Lower lobe of right lung (tissue), 2 donors: ENCODE results near the gene ZGRF1. TPM values are rescaled to one million over a fixed set of nuclear protein-coding genes. Genes with fewer than 3 reads are reported as not detected.

Source experiments
- ATAC-seq, 2 donors: fragments of 200-7000 bp; cut with Tn5 transposase; one replicate each; pipeline ENCODE4 v1.9.1; 2020 to 2022; ENCODE audit warnings: mild to moderate bottlenecking in 2 of 2, moderate library complexity in 2 of 2
- DNase-seq: peaks from one replicate; pipeline ENCODE4 v3.0.0-alpha.2; 2020
- H3K27ac ChIP-seq: fragments of 200-600 bp; one replicate; pipeline ENCODE4 v1.8.0; 2022
- H3K27me3 ChIP-seq: fragments of 200-600 bp; one replicate; pipeline ENCODE4 v1.8.0; 2022; ENCODE audit warnings: low read depth
- H3K36me3 ChIP-seq: fragments of 200-600 bp; one replicate; pipeline ENCODE4 v1.8.0; 2022; ENCODE audit warnings: mild to moderate bottlenecking
- H3K4me1 ChIP-seq: fragments of 200-600 bp; one replicate; pipeline ENCODE4 v1.8.0; 2022
- H3K4me3 ChIP-seq: fragments of 200-600 bp; one replicate; pipeline ENCODE4 v1.8.0; 2022; ENCODE audit warnings: mild to moderate bottlenecking
- H3K9me3 ChIP-seq: fragments of 200-600 bp; one replicate; pipeline ENCODE4 v1.8.0; 2022
- CTCF ChIP-seq: fragments of 200-600 bp; IDR thresholded peaks from one replicate; pipeline ENCODE4 v1.8.0; 2022; ENCODE audit warnings: antibody characterized with exemption, mild to moderate bottlenecking
- intact Hi-C: fragments of 100-400 bp; cut with DNase I; formaldehyde crosslinking; loops from one replicate; pipeline ENCODE4 v1.11.0; 2022
- total RNA-seq: library from RNA; stranded (reverse); fragmentation: NEBNext Ultra II Directional; extraction: Animal tissue kit (Norgen Biotek cat#: 25700); gene quantifications from one replicate; pipeline ENCODE4 v1.2.1, GENCODE V29; 2021
- donor health status: DM: no; HTN: yes; CAD: no; lungs with severe emphysema.

Gene ZGRF1
- total RNA-seq, 1 donor from 2014 or later: 5.7 TPM

DNA sequence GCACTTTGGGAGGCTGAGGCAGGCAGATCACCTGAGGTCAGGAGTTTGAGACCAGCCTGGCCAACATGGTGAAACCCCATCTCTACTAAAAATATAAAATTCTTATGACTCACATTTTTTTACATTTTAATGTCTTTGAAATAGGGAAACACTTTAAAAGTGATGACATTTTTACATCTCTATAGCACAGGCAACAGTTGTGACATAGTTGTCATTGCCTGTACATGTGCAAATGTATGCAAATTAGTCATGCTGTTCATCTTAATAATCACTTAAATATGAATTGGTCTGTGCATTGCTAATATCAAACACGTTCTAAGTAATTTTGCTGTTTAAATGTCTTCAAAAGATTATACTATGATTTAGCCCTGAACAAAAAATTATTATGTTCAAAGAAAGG, 41.7 kb downstream of the ZGRF1 start:
- Histone ChIP-seq H3K9me3 (no peaks in the 10 kb centered on the region), H3K27me3 (no peaks in the 10 kb centered on the region), H3K4me3 (no peak overlapping the region), H3K4me1 (no peaks in the 10 kb centered on the region), H3K36me3 (no peaks in the 10 kb centered on the region), H3K27ac (no peak overlapping the region)
- intact Hi-C loops: no loop called here
- no peak for TF ChIP-seq CTCF
- DNase-seq (no peak), ATAC-seq (no peak)

DNA sequence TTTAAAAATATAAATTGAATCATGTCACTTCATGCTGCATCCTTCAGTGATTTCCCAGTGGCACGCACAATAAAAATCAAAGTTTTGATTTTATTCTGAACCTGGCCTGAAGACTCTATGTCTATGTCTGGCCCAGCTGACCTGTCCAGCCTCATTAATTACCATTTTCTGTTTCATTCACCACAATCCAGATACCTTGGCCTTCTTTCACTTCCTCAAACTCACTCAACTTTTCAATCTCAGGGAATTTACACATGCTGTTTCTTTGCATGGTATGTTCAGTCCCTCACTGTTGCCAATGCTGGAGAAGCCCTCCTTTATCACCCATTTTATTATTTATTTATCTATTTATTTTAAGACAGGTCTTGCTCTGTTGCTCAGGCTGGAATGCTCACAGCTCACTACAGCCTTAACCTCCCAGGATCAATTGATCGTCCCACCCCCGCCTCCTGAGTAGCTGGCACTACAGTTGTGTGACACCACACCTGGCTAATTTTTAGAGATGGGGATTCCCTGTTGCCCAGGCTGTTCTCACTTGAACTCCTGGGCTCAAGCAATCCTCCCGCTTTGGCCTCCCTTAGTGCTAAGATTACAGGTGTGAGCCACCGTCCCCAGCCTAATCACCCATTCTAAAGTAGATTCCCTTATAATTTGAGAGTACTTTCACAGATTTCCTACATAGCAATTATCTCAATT, 43.1 kb downstream of the ZGRF1 start:
- Histone ChIP-seq H3K9me3 (no peaks in the 10 kb centered on the region), H3K27ac (no peak overlapping the region), H3K27me3 (no peaks in the 10 kb centered on the region), H3K4me1 (no peaks in the 10 kb centered on the region), H3K4me3 (no peak overlapping the region), H3K36me3 (no peaks in the 10 kb centered on the region)
- intact Hi-C loops: no loop called here
- ATAC-seq (no peak), DNase-seq (no peak)
- TF ChIP-seq CTCF: no peak

- no peak for TF ChIP-seq CTCF
- H3K36me3 ChIP-seq: no peaks in the 10 kb centered on the region
- H3K4me3 ChIP-seq: no peak overlapping the region
- DNase-seq (no peak), ATAC-seq (no peak)
- H3K27me3 ChIP-seq: no peaks in the 10 kb centered on the region
- H3K4me1 ChIP-seq: no peaks in the 10 kb centered on the region
- intact Hi-C loops: no loop called here
- no peaks in the 10 kb centered on the region for H3K9me3 ChIP-seq
- no peak overlapping the region for H3K27ac ChIP-seq
These were observed 44.0 kb downstream of the ZGRF1 start for GRCh38 chr4:112592717-112593116.

DNA sequence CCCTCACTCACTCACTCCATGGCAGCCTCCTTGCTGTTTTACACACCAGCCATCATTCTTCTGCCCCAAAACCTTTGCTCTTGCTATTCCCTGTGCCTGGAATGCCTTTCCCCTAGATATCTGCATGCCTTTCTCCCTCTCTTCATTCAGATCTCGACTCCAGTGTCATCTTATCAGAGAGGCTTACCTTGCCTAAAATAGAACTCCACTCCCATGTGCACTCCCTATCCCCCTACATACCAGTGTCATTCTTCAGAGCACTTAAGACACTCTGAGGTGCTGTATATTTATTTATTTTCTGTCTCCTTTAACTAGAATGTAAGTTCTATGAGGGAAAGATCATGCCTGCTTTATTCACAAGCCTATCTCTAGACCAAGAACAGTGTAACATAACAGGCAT, 45.1 kb downstream of the ZGRF1 start:
- Histone ChIP-seq H3K27ac (no peak overlapping the region), H3K36me3 (no peaks in the 10 kb centered on the region), H3K4me1 (no peaks in the 10 kb centered on the region), H3K4me3 (no peak overlapping the region), H3K27me3 (no peaks in the 10 kb centered on the region), H3K9me3 (no peaks in the 10 kb centered on the region)
- ATAC-seq (no peak), DNase-seq (no peak)
- intact Hi-C loops: no loop called here
- no peak for TF ChIP-seq CTCF

DNA sequence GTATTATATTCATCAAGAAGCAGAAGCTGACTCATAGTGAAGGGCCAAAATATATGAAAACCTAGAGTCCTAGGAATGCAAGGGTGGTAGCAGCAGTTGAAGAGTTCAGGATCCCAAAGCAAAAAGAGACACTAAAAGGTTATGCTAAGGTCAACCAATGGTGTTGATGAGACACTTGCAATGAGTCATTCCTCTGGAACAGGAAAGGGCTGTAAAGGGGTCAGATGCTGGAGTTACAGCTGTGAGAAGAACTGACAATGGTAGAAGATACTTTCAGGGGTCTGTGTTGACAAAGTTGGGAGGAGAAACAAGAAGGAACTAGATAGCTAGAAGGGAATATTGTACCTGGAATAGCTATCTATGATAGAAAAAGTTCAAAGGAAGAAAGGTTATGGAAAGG, 47.5 kb downstream of the ZGRF1 start:
- no peak for ATAC-seq
- DNase-seq: no peak
- Histone ChIP-seq H3K27ac (no peak overlapping the region), H3K27me3 (no peaks in the 10 kb centered on the region), H3K9me3 (no peaks in the 10 kb centered on the region), H3K4me3 (no peak overlapping the region), H3K4me1 (no peaks in the 10 kb centered on the region), H3K36me3 (no peaks in the 10 kb centered on the region)
- intact Hi-C loops: no loop called here
- no peak for TF ChIP-seq CTCF
